Measurements from ENCODE around the gene SOS1. TPM values are rescaled to one million over a fixed set of nuclear protein-coding genes. Genes with fewer than 3 reads are reported as not detected.

SOS1 gene
- total and polyA plus RNA-seq, 2 donors (not counting 1 experiment from before 2014, with no cell fraction given): 18.2 to 58.1 TPM

DNA sequence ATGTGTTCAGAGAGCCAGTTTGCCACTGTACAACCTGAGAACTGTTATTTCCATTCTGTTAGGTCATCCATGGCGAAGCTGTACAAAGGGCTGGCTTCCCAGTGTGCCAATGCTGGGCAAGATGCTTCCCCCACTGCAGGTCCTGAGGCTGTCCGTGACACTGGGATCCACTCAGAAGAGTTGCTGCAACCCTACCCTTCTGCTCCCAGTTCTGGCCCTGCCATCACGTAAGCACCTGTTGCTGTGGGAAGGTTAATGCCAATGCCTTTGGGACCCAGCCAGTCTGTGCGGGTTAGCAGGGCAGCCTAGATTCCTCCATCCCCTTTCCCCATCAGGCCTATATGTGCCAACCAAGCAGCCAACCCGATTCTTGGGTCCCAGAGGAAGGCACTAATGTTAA, 162.9 kb downstream of the SOS1 start:
- TF ChIP-seq EZH2 (IDR thresholded peaks at IDR 0.05; ENCODE audit: borderline replicate concordance, insufficient read depth, low read depth, low read length, poor library complexity, severe bottlenecking): no peak
- TF ChIP-seq, protein P1, sequence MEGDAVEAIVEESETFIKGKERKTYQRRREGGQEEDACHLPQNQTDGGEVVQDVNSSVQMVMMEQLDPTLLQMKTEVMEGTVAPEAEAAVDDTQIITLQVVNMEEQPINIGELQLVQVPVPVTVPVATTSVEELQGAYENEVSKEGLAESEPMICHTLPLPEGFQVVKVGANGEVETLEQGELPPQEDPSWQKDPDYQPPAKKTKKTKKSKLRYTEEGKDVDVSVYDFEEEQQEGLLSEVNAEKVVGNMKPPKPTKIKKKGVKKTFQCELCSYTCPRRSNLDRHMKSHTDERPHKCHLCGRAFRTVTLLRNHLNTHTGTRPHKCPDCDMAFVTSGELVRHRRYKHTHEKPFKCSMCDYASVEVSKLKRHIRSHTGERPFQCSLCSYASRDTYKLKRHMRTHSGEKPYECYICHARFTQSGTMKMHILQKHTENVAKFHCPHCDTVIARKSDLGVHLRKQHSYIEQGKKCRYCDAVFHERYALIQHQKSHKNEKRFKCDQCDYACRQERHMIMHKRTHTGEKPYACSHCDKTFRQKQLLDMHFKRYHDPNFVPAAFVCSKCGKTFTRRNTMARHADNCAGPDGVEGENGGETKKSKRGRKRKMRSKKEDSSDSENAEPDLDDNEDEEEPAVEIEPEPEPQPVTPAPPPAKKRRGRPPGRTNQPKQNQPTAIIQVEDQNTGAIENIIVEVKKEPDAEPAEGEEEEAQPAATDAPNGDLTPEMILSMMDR (IDR thresholded peaks at IDR 0.05): no peak
- WGBS (ENCODE audit: insufficient coverage): 100% methylated on average over 3 of the region's 5 CpGs
- Mint-ChIP-seq H3K9me3 (ENCODE audit: insufficient read depth) (no peaks in the 10 kb centered on the region), H3K4me1 (peaks cover 6% of the 10 kb centered on the region), H3K4me3 (no peak overlapping the region), H3K27ac (no peak overlapping the region), H3K27me3 (peaks cover 35% of the 10 kb centered on the region)
- ChIA-PET POLR2A (no interaction called here), CTCF (no interaction called here)
- no peak for DNase-seq
- H3K9me3 ChIP-seq (ENCODE audit: control extremely low read depth in 1 of 3, control insufficient read depth in 2 of 3, insufficient read depth in 1 of 3, low read length in 2 of 3): peaks cover 0 to 6% (median 0%) of the 10 kb centered on the region in 3 donors
- H3K79me2 ChIP-seq (ENCODE audit: control insufficient read depth, insufficient read depth, low read length): no peaks in the 10 kb centered on the region
- peaks cover 0 to 30% (median 9%) of the 10 kb centered on the region in 4 experiments for H3K27me3 ChIP-seq (replicated peaks in 1 of 4; ENCODE audit: control extremely low read depth in 1 of 4, control insufficient read depth in 3 of 4, insufficient read depth in 4 of 4, low read length in 3 of 4)
- intact Hi-C loops (cut with micrococcal nuclease): no loop called here
- no peak overlapping the region for H3K27ac ChIP-seq (ENCODE audit: low read length in 2 of 2)
- no peaks in the 10 kb centered on the region for H3K36me3 ChIP-seq (replicated peaks in 1 of 2; ENCODE audit: control extremely low read depth in 1 of 2, control insufficient read depth in 1 of 2, extremely low read depth in 1 of 2, insufficient read depth in 2 of 2, low read length in 1 of 2)
- H4K20me1 ChIP-seq (ENCODE audit: control insufficient read depth, insufficient read depth, low read length, poor library complexity, severe bottlenecking): no peaks in the 10 kb centered on the region
- no peak for ATAC-seq (ENCODE audit: low read depth)
- H3K9ac ChIP-seq (ENCODE audit: low read length): no peak overlapping the region
- H3K4me1 ChIP-seq (ENCODE audit: control insufficient read depth in 2 of 2, insufficient read depth in 2 of 2, low read length in 2 of 2): peaks cover 6 to 7% of the 10 kb centered on the region in 2 donors
- no peak overlapping the region for H3K4me3 ChIP-seq (ENCODE audit: control extremely low read depth in 1 of 5, extremely low read depth in 1 of 5, insufficient read depth in 1 of 5, low read depth in 2 of 5, low read length in 4 of 5)
- H3K4me2 ChIP-seq (replicated peaks; ENCODE audit: low read depth, low read length, poor library complexity, severe bottlenecking): no peak overlapping the region
- H2AFZ ChIP-seq (ENCODE audit: insufficient read depth, low read depth, low read length, poor library complexity, severe bottlenecking): no peak overlapping the region

DNA sequence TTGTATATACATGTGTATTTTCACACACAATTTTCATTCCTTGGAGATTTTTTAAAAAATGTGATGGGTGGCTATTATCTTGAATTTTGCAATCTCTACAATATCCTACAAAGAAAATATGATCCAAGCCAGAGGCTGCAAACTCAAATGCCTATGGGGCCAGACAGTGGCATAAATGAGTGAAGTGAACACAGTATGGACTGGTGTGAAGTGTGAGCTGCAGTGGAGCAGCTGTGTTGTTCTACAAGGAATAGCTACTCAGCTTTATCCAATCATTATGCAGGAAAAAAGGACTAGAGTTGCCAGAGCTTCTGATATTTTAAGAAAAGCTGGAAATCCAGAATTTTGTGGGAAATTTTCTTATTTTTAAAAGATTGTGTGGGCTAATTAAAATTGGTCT, 169.1 kb downstream of the SOS1 start:
- H3K27me3 ChIP-seq (replicated peaks in 1 of 4; ENCODE audit: control extremely low read depth in 1 of 4, control insufficient read depth in 3 of 4, insufficient read depth in 4 of 4, low read length in 3 of 4): peaks cover 0 to 3% (median 1%) of the 10 kb centered on the region in 4 experiments
- H3K36me3 ChIP-seq (replicated peaks in 1 of 2; ENCODE audit: control extremely low read depth in 1 of 2, control insufficient read depth in 1 of 2, extremely low read depth in 1 of 2, insufficient read depth in 2 of 2, low read length in 1 of 2): no peaks in the 10 kb centered on the region
- no peaks in the 10 kb centered on the region for H3K9me3 ChIP-seq (ENCODE audit: control extremely low read depth in 1 of 3, control insufficient read depth in 2 of 3, insufficient read depth in 1 of 3, low read length in 2 of 3)
- ATAC-seq (ENCODE audit: low read depth) (no peak), DNase-seq (no peak)
- no peak overlapping the region for H3K4me3 ChIP-seq (ENCODE audit: control extremely low read depth in 1 of 5, extremely low read depth in 1 of 5, insufficient read depth in 1 of 5, low read depth in 2 of 5, low read length in 4 of 5)
- ChIA-PET POLR2A (no interaction called here), CTCF (interaction anchor here (0.9 to 1.5 kb wide), 2 partner anchors 276 to 278 kb away, joined by 3 to 4 read pairs; no protein-coding TSS in a partner anchor)
- no peak overlapping the region for H3K4me3 Mint-ChIP-seq
- no peaks in the 10 kb centered on the region for H3K4me1 Mint-ChIP-seq
- H3K9me3 Mint-ChIP-seq (ENCODE audit: insufficient read depth): no peaks in the 10 kb centered on the region
- no peaks in the 10 kb centered on the region for H3K4me1 ChIP-seq (ENCODE audit: control insufficient read depth in 2 of 2, insufficient read depth in 2 of 2, low read length in 2 of 2)
- H3K27me3 Mint-ChIP-seq: peaks cover 4% of the 10 kb centered on the region
- no peak overlapping the region for H3K4me2 ChIP-seq (replicated peaks; ENCODE audit: low read depth, low read length, poor library complexity, severe bottlenecking)
- H3K27ac ChIP-seq (ENCODE audit: low read length in 2 of 2): no peak overlapping the region
- no peak for TF ChIP-seq EZH2 (IDR thresholded peaks at IDR 0.05; ENCODE audit: borderline replicate concordance, insufficient read depth, low read depth, low read length, poor library complexity, severe bottlenecking)
- TF ChIP-seq, protein P1 (IDR thresholded peaks at IDR 0.05): no peak
- H4K20me1 ChIP-seq (ENCODE audit: control insufficient read depth, insufficient read depth, low read length, poor library complexity, severe bottlenecking): no peaks in the 10 kb centered on the region
- intact Hi-C loops (cut with micrococcal nuclease): no loop called here
- H3K27ac Mint-ChIP-seq: no peak overlapping the region
- H3K79me2 ChIP-seq (ENCODE audit: control insufficient read depth, insufficient read depth, low read length): no peaks in the 10 kb centered on the region
- H2AFZ ChIP-seq (ENCODE audit: insufficient read depth, low read depth, low read length, poor library complexity, severe bottlenecking): no peak overlapping the region
- no peak overlapping the region for H3K9ac ChIP-seq (ENCODE audit: low read length)

Measured in B cell (primary cell).